ENCODE measurements around the gene CCDC12.

The CCDC12 gene

DNA sequence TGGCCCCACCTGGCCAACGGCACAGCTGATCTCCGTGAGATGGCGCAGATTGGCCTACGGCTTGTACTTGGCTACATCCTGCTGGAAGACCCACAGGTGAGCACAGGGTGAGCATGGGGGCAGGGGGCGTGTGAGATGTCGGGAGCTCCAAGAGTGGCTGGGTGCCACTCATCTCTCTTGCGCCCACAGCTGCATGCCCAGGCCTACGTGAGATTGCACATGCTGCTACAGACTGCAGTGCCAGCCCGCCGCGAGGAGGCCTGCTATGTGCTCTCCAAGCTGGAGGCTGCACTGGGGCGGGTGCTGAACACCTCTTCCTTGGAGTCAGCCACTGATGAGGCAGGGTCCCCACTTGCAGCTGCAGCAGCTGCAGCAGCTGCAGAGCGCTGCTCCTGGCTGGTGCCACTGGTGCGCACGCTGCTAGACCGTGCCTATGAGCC lies 25.2 kb upstream of the CCDC12 start:
- ATAC-seq: no peak
- TF ChIP-seq, protein P1, sequence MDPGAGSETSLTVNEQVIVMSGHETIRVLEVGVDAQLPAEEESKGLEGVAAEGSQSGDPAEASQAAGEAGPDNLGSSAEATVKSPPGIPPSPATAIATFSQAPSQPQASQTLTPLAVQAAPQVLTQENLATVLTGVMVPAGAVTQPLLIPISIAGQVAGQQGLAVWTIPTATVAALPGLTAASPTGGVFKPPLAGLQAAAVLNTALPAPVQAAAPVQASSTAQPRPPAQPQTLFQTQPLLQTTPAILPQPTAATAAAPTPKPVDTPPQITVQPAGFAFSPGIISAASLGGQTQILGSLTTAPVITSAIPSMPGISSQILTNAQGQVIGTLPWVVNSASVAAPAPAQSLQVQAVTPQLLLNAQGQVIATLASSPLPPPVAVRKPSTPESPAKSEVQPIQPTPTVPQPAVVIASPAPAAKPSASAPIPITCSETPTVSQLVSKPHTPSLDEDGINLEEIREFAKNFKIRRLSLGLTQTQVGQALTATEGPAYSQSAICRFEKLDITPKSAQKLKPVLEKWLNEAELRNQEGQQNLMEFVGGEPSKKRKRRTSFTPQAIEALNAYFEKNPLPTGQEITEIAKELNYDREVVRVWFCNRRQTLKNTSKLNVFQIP (CRISPR knock-in tag; IDR thresholded peaks at IDR 0.05; ENCODE audit: borderline replicate concordance, low read depth): no peak
- TF ChIP-seq GLIS3 (CRISPR knock-in tag; IDR thresholded peaks at IDR 0.05): no peak
- TF ChIP-seq ESRRG (CRISPR knock-in tag; IDR thresholded peaks at IDR 0.05): no peak
- no peak for TF ChIP-seq RARB (CRISPR knock-in tag; IDR thresholded peaks at IDR 0.05)
- TF ChIP-seq TCF4 (CRISPR knock-in tag; IDR thresholded peaks at IDR 0.05; ENCODE audit: borderline replicate concordance): no peak
- no peak for TF ChIP-seq TOX (CRISPR knock-in tag; IDR thresholded peaks at IDR 0.05; ENCODE audit: borderline replicate concordance)
- TF ChIP-seq ZNF565 (CRISPR knock-in tag; conservative IDR thresholded peaks at IDR 0.05; ENCODE audit: low read depth): no peak
- no peak for TF ChIP-seq SNAI2 (CRISPR knock-in tag; IDR thresholded peaks at IDR 0.05)
- no peak for TF ChIP-seq OSR1 (CRISPR knock-in tag; IDR thresholded peaks at IDR 0.05)
- no peak for TF ChIP-seq BACH2 (CRISPR knock-in tag; IDR thresholded peaks at IDR 0.05; ENCODE audit: borderline replicate concordance)
- TF ChIP-seq CSDC2 (CRISPR knock-in tag; IDR thresholded peaks at IDR 0.05): no peak
- TF ChIP-seq PPARA (CRISPR knock-in tag; IDR thresholded peaks at IDR 0.05; ENCODE audit: borderline replicate concordance): no peak
- TF ChIP-seq, protein P2, sequence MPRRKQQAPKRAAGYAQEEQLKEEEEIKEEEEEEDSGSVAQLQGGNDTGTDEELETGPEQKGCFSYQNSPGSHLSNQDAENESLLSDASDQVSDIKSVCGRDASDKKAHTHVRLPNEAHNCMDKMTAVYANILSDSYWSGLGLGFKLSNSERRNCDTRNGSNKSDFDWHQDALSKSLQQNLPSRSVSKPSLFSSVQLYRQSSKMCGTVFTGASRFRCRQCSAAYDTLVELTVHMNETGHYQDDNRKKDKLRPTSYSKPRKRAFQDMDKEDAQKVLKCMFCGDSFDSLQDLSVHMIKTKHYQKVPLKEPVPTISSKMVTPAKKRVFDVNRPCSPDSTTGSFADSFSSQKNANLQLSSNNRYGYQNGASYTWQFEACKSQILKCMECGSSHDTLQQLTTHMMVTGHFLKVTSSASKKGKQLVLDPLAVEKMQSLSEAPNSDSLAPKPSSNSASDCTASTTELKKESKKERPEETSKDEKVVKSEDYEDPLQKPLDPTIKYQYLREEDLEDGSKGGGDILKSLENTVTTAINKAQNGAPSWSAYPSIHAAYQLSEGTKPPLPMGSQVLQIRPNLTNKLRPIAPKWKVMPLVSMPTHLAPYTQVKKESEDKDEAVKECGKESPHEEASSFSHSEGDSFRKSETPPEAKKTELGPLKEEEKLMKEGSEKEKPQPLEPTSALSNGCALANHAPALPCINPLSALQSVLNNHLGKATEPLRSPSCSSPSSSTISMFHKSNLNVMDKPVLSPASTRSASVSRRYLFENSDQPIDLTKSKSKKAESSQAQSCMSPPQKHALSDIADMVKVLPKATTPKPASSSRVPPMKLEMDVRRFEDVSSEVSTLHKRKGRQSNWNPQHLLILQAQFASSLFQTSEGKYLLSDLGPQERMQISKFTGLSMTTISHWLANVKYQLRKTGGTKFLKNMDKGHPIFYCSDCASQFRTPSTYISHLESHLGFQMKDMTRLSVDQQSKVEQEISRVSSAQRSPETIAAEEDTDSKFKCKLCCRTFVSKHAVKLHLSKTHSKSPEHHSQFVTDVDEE (CRISPR knock-in tag; IDR thresholded peaks at IDR 0.05): no peak
- TF ChIP-seq, protein P3, sequence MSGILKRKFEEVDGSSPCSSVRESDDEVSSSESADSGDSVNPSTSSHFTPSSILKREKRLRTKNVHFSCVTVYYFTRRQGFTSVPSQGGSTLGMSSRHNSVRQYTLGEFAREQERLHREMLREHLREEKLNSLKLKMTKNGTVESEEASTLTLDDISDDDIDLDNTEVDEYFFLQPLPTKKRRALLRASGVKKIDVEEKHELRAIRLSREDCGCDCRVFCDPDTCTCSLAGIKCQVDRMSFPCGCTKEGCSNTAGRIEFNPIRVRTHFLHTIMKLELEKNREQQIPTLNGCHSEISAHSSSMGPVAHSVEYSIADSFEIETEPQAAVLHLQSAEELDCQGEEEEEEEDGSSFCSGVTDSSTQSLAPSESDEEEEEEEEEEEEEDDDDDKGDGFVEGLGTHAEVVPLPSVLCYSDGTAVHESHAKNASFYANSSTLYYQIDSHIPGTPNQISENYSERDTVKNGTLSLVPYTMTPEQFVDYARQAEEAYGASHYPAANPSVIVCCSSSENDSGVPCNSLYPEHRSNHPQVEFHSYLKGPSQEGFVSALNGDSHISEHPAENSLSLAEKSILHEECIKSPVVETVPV (CRISPR knock-in tag; IDR thresholded peaks at IDR 0.05): no peak
- no peak for TF ChIP-seq ISL1 (CRISPR knock-in tag; IDR thresholded peaks at IDR 0.05)
- no peak for TF ChIP-seq ARNTL (CRISPR knock-in tag; IDR thresholded peaks at IDR 0.05; ENCODE audit: borderline replicate concordance, low read depth)
- TF ChIP-seq, protein P4, sequence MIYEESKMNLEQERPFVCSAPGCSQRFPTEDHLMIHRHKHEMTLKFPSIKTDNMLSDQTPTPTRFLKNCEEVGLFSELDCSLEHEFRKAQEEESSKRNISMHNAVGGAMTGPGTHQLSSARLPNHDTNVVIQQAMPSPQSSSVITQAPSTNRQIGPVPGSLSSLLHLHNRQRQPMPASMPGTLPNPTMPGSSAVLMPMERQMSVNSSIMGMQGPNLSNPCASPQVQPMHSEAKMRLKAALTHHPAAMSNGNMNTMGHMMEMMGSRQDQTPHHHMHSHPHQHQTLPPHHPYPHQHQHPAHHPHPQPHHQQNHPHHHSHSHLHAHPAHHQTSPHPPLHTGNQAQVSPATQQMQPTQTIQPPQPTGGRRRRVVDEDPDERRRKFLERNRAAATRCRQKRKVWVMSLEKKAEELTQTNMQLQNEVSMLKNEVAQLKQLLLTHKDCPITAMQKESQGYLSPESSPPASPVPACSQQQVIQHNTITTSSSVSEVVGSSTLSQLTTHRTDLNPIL (CRISPR knock-in tag; IDR thresholded peaks at IDR 0.05; ENCODE audit: low read depth): no peak
- TF ChIP-seq, protein P5, sequence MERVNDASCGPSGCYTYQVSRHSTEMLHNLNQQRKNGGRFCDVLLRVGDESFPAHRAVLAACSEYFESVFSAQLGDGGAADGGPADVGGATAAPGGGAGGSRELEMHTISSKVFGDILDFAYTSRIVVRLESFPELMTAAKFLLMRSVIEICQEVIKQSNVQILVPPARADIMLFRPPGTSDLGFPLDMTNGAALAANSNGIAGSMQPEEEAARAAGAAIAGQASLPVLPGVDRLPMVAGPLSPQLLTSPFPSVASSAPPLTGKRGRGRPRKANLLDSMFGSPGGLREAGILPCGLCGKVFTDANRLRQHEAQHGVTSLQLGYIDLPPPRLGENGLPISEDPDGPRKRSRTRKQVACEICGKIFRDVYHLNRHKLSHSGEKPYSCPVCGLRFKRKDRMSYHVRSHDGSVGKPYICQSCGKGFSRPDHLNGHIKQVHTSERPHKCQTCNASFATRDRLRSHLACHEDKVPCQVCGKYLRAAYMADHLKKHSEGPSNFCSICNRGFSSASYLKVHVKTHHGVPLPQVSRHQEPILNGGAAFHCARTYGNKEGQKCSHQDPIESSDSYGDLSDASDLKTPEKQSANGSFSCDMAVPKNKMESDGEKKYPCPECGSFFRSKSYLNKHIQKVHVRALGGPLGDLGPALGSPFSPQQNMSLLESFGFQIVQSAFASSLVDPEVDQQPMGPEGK (CRISPR knock-in tag; IDR thresholded peaks at IDR 0.05; ENCODE audit: borderline replicate concordance): no peak
- no peak for TF ChIP-seq ZFP30 (CRISPR knock-in tag; IDR thresholded peaks at IDR 0.05)
- no peak for TF ChIP-seq ZC3H10 (CRISPR knock-in tag; IDR thresholded peaks at IDR 0.05)

DNA sequence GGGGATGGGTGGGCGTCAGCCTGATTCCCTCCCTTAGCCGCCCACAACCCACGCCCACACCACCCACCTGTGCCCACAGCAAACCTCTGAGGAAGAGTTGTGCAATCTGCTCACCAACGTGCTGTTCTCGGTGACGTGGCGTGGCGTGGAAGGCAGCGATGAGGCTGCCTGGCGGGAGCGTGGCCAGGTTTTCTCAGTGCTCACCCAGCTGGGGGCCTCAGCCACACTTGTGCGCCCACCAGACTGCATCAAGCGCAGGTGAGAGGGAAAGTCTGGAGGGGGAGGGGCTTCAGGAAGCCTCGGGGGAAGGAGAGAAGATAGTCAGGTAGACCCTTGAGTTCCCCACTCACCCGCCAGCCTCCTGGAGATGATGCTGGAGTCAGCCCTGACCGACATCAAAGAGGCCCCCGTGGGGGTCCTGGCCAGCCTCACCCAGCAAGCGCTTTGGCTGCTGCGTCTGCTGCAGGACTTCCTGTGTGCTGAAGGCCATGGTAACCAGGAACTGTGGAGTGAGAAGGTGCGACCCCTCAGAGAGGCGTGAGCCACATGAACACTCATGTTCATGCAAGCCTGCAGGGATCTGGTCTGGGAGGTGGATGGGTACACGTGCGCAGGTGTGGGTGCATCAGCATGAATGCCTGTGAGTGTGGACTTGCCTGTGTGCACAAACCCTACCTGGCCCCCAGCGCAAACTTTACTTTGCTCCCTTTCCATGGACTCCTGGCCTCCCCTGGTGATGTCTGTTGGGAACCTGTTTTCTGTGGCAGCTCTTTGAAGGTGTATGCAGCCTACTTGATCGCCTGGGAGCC lies 24.6 kb upstream of the CCDC12 start:
- no peak for TF ChIP-seq BACH2 (CRISPR knock-in tag; IDR thresholded peaks at IDR 0.05; ENCODE audit: borderline replicate concordance)
- no peak for TF ChIP-seq ZNF565 (CRISPR knock-in tag; conservative IDR thresholded peaks at IDR 0.05; ENCODE audit: low read depth)
- TF ChIP-seq, protein P4 (CRISPR knock-in tag; IDR thresholded peaks at IDR 0.05; ENCODE audit: low read depth): no peak
- TF ChIP-seq, protein P1 (CRISPR knock-in tag; IDR thresholded peaks at IDR 0.05; ENCODE audit: borderline replicate concordance, low read depth): no peak
- TF ChIP-seq, protein P3 (CRISPR knock-in tag; IDR thresholded peaks at IDR 0.05): no peak
- TF ChIP-seq OSR1 (CRISPR knock-in tag; IDR thresholded peaks at IDR 0.05): no peak
- no peak for TF ChIP-seq CSDC2 (CRISPR knock-in tag; IDR thresholded peaks at IDR 0.05)
- no peak for TF ChIP-seq TOX (CRISPR knock-in tag; IDR thresholded peaks at IDR 0.05; ENCODE audit: borderline replicate concordance)
- TF ChIP-seq ARNTL (CRISPR knock-in tag; IDR thresholded peaks at IDR 0.05; ENCODE audit: borderline replicate concordance, low read depth): no peak
- no peak for ATAC-seq

All from SK-N-SH treated with all-trans-retinoic acid at 6 μM for 48 hours (cell line).